HuH-7 (cell line): ENCODE data around the gene DPM2.

Experiments
- DNase-seq: peaks from one replicate; pipeline ENCODE4 v3.0.0; 2011; ENCODE audit warnings: low spot score

DPM2 gene

GRCh38 chr9:127918183-127919107 lies 19.2 kb downstream of the DPM2 start:
- peak; percentile 78 for DNase-seq

- DNase-seq = no peak
Observed at GRCh38 chr9:127917603-127918002, 20.1 kb downstream of the DPM2 start.

DNA sequence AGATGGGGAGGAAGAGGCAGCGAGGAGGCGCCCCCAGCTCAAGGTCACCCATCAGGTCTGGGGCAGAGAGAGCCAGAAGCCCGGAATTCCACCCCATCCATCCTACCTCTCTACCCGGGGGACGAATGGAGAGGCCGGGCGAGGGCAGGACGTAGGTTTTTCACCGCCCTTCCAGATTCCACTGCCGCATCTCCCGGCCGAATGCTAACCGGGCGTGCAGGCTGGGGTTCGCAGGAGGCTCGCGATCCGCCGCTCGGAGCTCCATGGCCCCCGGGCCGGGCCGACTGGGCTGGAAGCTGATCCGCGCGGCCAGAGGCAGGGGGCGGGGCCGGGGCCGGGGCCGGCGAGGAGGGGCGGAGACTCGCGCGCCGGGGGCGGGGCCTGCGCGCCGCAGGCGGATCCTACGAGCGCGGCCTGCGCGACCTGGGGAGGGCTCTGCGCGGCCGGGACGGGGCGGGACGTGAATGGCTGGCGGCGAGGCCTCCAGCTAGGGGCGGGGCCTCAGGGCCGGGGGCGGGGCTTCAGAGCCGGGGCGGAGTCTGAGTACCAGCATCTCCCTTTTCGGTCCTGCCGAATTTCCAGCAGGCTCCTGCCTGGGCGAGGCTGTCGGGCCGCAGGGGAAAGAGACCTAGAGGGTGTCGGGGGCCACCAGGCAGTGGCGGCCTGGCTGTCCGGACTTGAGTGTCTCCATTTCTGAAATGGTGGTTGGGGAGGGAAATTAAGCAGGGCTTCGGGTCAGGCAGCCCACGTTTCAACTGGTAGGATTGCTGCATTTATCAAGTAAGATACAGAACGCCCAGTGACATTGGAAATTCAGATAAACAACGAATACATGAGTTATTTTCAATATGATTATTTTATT lies 20.7 kb downstream of the DPM2 start, which contains the start of gene ST6GALNAC4:
ST6GALNAC4 (minus strand) TSS at position 322 of the 862 bp plus-strand sequence. CDS start 622 bp downstream, outside the sequence.
- DNase-seq = peak; percentile 92

GRCh38 chr9:127915801-127916719 lies 21.6 kb downstream of the DPM2 start:
- DNase-seq = no peak

GRCh38 chr9:127915325-127915752 lies 22.3 kb downstream of the DPM2 start:
- no peak for DNase-seq

- no peak for DNase-seq
Observed at GRCh38 chr9:127913682-127914081, 24.0 kb downstream of the DPM2 start.

GRCh38 chr9:127912882-127913281 lies 24.8 kb downstream of the DPM2 start:
- DNase-seq = no peak

- no peak for DNase-seq
Observed at GRCh38 chr9:127912296-127912695, 25.4 kb downstream of the DPM2 start.

DNA sequence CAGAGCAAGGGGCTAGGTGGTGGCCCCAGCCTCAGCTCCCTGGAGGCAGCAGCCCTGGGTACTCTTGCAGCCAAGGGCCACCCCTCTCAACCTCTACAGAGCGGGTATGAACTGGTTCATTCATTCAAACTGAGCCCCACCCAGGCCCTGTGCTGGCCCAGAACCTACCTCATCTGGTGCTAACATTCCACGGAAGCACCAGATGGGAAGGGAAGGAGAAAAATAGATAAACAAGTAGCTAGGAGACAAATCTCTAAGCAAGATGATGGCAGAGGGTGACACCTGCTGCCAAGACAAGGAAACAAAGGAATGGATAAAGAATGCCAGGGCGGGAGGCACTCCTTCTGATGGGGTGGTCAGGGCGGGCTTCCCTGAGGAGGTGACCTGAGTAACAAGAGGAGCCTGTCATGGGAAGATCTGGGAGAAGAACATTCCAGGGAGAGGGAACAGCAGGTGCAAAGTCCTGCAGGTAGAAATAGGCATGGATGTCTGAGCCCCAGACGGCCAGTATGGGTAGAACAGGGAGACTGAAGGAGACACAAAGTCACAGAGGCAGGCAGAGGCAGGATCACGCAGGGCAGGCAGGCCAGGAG lies 26.9 kb downstream of the DPM2 start:
- DNase-seq = no peak

GRCh38 chr9:127909839-127910273 lies 27.8 kb downstream of the DPM2 start:
- DNase-seq = no peak

- no peak for DNase-seq
Observed at GRCh38 chr9:127908660-127908926, 29.1 kb downstream of the DPM2 start.

DNA sequence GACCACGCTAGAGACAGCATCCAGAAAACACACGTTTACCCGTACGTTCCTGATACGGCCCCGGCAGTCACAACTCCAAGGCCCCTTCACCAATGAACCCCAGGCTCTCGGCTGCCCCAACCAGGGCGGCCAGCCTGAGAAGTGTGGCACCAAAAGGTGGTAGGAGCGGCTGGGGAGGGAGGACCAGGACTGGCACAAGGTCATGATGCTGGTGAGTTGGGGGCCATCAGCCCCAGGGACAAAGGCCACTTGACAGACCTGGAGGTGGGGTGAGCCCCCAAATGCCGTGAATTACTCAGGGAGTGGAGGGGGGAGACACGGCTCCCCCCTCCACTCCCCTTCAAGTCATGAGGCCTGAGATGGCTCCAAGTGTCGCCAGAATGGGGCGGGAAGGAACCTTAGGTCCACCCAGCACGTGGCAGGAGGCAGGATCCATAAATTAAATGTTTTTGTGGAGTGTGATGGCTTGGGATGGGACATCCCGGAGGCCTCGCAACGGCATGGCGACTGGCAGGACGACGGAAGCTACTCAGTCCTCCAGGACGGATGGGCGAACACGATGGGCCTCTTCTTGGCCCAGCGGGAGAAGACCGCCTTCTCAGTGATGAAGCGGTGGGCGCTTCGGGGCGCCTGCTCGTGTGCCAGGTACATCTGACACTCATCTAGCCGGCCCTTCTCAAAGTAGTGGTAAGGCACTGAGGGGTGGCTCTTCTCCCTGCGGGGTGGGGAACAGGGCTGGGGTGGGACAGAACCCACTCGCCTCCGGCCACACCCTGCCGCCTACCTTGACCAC lies 29.6 kb downstream of the DPM2 start:
- DNase-seq = no peak

GRCh38 chr9:127905788-127906191 lies 31.9 kb downstream of the DPM2 start:
- DNase-seq = no peak

- DNase-seq = no peak
Observed at GRCh38 chr9:127905004-127905728, 32.5 kb downstream of the DPM2 start.

DNA sequence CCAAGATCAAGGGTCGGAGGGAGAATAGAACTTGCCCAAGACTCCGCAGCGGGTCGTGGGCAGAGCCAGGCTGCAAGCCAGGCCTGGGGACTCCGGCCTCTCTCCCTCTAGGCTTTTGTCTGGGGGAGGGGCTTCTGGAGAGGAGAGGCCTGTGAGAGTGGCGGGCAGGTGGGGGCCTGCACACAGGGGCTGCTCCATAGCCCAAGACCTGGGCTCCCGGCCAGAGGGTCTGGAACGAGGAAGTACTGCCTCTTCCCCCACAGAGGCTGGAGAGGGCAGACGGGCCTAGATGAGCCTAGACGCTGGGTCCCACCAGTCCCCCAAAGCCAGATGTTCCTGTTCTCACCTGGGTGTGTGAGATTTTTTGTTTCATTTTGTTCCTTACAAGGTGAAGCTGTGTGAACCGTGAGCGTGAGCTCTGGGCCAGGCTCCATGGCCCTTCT lies 33.1 kb downstream of the DPM2 start:
- no peak for DNase-seq

- DNase-seq = no peak
Observed at GRCh38 chr9:127903557-127904475, 33.8 kb downstream of the DPM2 start.

- DNase-seq = peak; percentile 83
Observed at GRCh38 chr9:127899128-127899943, 38.3 kb downstream of the DPM2 start, which contains the start of gene ST6GALNAC6. Gene ST6GALNAC6, minus strand, starts transcription at chr9:127899603. Its CDS starts 1,622 bp downstream, at chr9:127897981.
